Panc1 (cell line): ENCODE measurements around the gene SLC2A4RG.

Source experiments
- CTCF ChIP-seq: fragments of 450-650 bp; IDR thresholded peaks from 2 replicates; pipeline ENCODE4 v1.5.1; 2017; ENCODE audit warnings: mild to moderate bottlenecking
- POLR2AphosphoS5 ChIP-seq: IDR thresholded peaks from 2 replicates; pipeline ENCODE4 v1.6.1; 2012; ENCODE audit warnings: mild to moderate bottlenecking, low read depth, low read length, moderate library complexity
- REST ChIP-seq, 2 experiments: IDR thresholded peaks; 2 replicates each; pipeline ENCODE4 v1.6.1; 2011 to 2012; ENCODE audit warnings: low read depth in 2 of 2, control low read depth in 1 of 2, low read length in 1 of 2, mild to moderate bottlenecking in 1 of 2, moderate library complexity in 1 of 2; ENCODE audit not compliant: insufficient read depth in 1 of 2
- SIN3A ChIP-seq: IDR thresholded peaks from 2 replicates; pipeline ENCODE4 v1.6.1; 2012; ENCODE audit warnings: low read depth, mild to moderate bottlenecking, low read length, moderate library complexity, borderline replicate concordance; ENCODE audit not compliant: insufficient read depth

- TF ChIP-seq SIN3A = no peak
- no peak for TF ChIP-seq CTCF
- no peak for TF ChIP-seq REST (IDR thresholded peaks at IDR 0.05; ENCODE audit: insufficient read depth in 1 of 2, low read depth in 2 of 2, low read length in 1 of 2)
- TF ChIP-seq POLR2AphosphoS5 = no peak
These were observed 7.3 kb downstream of the SLC2A4RG start for GRCh38 chr20:63746751-63747315.
